ENCODE measurements around the gene PROK2. TPM values are rescaled to one million over a fixed set of nuclear protein-coding genes. Genes with fewer than 3 reads are reported as not detected.

Gene PROK2, protein sequence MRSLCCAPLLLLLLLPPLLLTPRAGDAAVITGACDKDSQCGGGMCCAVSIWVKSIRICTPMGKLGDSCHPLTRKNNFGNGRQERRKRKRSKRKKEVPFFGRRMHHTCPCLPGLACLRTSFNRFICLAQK
- 1 to 10 TPM in 1 of 4 donors, under 1 TPM in 2, not detected in 1; 0.29 to 2.0 (median 0.71) TPM for total RNA-seq

DNA sequence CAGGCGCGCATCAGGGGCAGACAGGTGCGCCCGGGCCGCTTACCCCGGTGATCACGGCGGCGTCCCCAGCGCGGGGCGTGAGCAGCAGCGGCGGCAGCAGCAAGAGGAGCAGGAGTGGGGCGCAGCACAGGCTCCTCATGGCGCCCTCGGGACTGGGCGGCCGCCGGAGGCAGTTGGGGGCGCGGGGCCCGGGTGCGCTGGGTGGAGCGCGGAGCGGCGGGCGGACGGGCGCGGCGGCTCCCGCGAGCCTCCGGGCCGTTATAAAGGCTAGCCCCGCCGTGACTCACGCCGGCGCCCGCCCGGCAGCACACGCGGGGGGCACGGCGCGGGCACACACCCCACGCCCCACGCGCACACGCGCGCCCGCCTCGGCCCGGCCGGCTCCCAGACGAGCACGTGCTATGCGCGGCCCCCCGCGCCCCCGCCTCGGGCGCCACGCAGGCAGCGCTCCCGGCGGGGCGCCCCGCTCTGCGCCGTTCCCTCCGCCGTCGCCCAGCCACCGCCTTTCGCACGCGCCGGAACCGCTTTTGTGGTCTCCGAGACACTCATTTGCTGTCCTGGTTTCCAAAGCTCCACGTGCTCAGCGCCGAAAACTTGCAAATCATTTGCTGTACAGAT lies at the start of gene PROK2:
TSS of gene PROK2 (minus strand) at position 235 of the 618 bp plus-strand sequence. CDS start at position 139, 96 bp downstream.
- 0% methylated on average over 19 of the region's 89 CpGs for WGBS
- no peak within 1 kb of the TSS for H3K27ac ChIP-seq (replicated peaks in 1 of 4)
- no peaks in the 10 kb centered on the region for H3K36me3 ChIP-seq
- DNase-seq (ENCODE audit: extremely low spot score), result peak; percentile 91
- peak within 1 kb of the TSS; percentile 44 to 58 (median 47) for H3K4me3 ChIP-seq
- intact Hi-C loops (cut with DNase I), result no loop called here
- no peaks in the 10 kb centered on the region for H3K9me3 ChIP-seq
- TF ChIP-seq POLR2A (IDR thresholded peaks at IDR 0.05; ENCODE audit: low read depth) (no peak), POLR2AphosphoS5 (IDR thresholded peaks at IDR 0.05) (no peak), EP300 (IDR thresholded peaks at IDR 0.05) (no peak)
- TF ChIP-seq, protein P1, sequence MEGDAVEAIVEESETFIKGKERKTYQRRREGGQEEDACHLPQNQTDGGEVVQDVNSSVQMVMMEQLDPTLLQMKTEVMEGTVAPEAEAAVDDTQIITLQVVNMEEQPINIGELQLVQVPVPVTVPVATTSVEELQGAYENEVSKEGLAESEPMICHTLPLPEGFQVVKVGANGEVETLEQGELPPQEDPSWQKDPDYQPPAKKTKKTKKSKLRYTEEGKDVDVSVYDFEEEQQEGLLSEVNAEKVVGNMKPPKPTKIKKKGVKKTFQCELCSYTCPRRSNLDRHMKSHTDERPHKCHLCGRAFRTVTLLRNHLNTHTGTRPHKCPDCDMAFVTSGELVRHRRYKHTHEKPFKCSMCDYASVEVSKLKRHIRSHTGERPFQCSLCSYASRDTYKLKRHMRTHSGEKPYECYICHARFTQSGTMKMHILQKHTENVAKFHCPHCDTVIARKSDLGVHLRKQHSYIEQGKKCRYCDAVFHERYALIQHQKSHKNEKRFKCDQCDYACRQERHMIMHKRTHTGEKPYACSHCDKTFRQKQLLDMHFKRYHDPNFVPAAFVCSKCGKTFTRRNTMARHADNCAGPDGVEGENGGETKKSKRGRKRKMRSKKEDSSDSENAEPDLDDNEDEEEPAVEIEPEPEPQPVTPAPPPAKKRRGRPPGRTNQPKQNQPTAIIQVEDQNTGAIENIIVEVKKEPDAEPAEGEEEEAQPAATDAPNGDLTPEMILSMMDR (IDR thresholded peaks at IDR 0.05), result no peak
- peaks cover 0 to 63% (median 50%) of the 10 kb centered on the region in 4 donors for H3K27me3 ChIP-seq
- peaks cover 8 to 23% (median 18%) of the 10 kb centered on the region in 4 donors for H3K4me1 ChIP-seq

DNA sequence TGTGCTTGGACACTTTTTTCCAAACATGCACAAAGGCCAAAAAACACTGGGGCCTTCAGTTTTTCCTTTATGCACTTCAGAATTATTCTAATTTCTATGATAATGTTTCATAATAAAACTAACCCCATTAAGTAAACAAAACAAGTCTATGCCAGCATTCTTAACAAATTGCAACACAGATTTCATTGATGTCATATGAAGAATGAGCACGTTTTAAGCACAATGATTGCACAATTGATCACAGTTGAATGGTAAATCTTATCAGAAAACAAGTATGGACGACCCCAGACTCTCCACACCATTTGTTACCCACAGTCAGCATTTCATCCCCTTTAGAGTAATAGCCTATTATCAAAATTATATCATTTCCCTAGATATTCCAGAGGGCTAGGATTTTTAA lies 46.7 kb upstream of the PROK2 start:
- DNase-seq (ENCODE audit: extremely low spot score), result no peak
- no peaks in the 10 kb centered on the region for H3K27me3 ChIP-seq
- no peak overlapping the region for H3K4me3 ChIP-seq
- no peaks in the 10 kb centered on the region for H3K4me1 ChIP-seq
- TF ChIP-seq, protein P1 (IDR thresholded peaks at IDR 0.05), result no peak
- TF ChIP-seq EP300 (IDR thresholded peaks at IDR 0.05), result no peak
- no peak for TF ChIP-seq POLR2A (IDR thresholded peaks at IDR 0.05; ENCODE audit: low read depth)
- TF ChIP-seq POLR2AphosphoS5 (IDR thresholded peaks at IDR 0.05), result no peak
- H3K9me3 ChIP-seq, result no peaks in the 10 kb centered on the region
- no peaks in the 10 kb centered on the region for H3K36me3 ChIP-seq
- intact Hi-C loops (cut with DNase I), result no loop called here
- H3K27ac ChIP-seq (replicated peaks in 1 of 4), result no peak overlapping the region
- 74% methylated on average over 2 of the region's 2 CpGs for WGBS

DNA sequence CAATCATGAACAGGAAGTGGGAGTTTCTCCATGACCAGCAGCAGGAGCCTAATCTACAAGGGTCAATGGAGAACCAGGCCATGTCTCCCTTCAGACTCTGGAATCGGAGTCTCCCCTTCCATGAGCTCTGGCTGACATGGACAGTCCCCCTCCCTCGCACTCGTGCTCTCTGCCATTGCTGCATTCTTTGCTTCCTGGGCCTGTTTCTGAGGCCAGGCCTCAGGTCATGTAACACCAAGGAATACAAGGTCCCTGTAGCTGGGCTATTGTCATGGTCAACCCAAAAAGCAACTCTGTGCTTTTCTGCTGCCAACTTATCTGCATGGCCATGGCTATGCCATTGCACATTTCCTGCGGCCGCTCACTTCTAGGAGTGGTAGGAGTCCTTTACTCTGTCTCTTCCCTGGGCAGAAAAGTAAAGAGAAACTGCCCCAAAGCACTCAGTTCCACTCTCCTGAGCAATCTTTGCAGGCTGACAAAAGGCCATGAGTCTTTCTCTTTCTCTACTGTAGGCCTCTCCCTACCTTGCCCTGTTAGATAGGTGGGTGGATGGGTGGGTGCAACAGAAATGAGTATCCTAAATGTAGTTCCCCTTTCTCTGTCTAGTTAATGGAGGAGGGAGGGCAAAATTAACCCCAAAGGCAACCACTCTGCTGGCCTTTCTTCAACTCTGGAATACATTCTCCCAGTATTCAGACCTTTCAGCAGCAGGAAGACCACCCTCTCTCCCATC lies 40.8 kb upstream of the PROK2 start:
- Histone ChIP-seq H3K27me3 (no peaks in the 10 kb centered on the region), H3K36me3 (no peaks in the 10 kb centered on the region), H3K4me1 (no peaks in the 10 kb centered on the region), H3K4me3 (no peak overlapping the region), H3K27ac (replicated peaks in 1 of 4) (no peak overlapping the region), H3K9me3 (no peaks in the 10 kb centered on the region)
- WGBS, result 81% methylated on average over 5 of the region's 5 CpGs
- peak; percentile 90 for DNase-seq (ENCODE audit: extremely low spot score)
- no peak for TF ChIP-seq EP300 (IDR thresholded peaks at IDR 0.05)
- TF ChIP-seq POLR2A (IDR thresholded peaks at IDR 0.05; ENCODE audit: low read depth), result no peak
- intact Hi-C loops (cut with DNase I), result no loop called here

DNA sequence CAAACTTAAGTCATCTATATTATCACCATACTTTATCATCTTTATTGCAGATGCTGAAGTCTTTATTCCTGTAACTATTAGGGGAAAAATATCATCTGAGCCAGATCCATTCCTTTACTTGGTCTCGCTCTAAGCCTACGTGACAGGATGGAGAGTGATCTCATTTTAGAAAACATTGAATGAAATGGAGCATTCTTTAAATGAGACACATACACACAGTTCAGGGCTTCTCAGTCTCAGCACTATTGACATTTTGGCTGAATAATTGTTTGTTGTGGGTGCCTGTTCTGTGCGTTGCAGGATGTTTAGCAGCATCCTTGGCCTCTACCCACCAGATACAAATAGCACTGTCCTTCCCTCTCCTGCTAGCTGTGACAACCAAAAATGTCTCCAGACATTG lies 36.2 kb upstream of the PROK2 start:
- DNase-seq (ENCODE audit: extremely low spot score), result peak; percentile 45
- 53% methylated on average over 3 of the region's 3 CpGs for WGBS
- no peaks in the 10 kb centered on the region for H3K4me1 ChIP-seq
- H3K4me3 ChIP-seq, result no peak overlapping the region
- intact Hi-C loops (cut with DNase I), result no loop called here
- no peaks in the 10 kb centered on the region for H3K27me3 ChIP-seq
- TF ChIP-seq, protein P1 (IDR thresholded peaks at IDR 0.05), result no peak
- TF ChIP-seq POLR2A (IDR thresholded peaks at IDR 0.05; ENCODE audit: low read depth) (no peak), EP300 (IDR thresholded peaks at IDR 0.05) (no peak), POLR2AphosphoS5 (IDR thresholded peaks at IDR 0.05) (no peak)
- no peaks in the 10 kb centered on the region for H3K36me3 ChIP-seq
- H3K27ac ChIP-seq (replicated peaks in 1 of 4), result no peak overlapping the region
- no peaks in the 10 kb centered on the region for H3K9me3 ChIP-seq

DNA sequence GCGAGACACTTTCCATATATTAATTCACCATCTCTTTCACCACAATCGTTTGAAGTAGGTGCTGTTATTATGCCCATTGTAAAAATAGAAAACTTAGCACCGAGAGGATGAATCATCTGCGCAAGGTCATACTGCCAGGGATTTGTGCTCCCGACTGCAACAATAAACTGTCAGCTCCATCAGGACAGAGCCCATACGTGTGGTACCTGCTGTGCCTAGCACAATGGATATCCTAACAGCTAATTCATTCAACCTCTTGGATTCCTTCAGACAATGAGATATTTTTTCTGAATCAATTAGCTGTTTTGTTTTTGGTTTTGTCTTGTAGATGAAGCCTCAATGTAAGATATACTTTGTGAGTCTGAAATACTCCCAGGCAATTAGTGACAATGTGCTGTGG lies 32.3 kb upstream of the PROK2 start:
- Histone ChIP-seq H3K4me3 (no peak overlapping the region), H3K27me3 (no peaks in the 10 kb centered on the region), H3K36me3 (no peaks in the 10 kb centered on the region), H3K27ac (replicated peaks in 1 of 4) (no peak overlapping the region), H3K4me1 (peaks cover 0 to 4% (median 3%) of the 10 kb centered on the region in 4 donors), H3K9me3 (no peaks in the 10 kb centered on the region)
- peak; percentile 34 for DNase-seq (ENCODE audit: extremely low spot score)
- 71% methylated on average over 6 of the region's 6 CpGs for WGBS
- intact Hi-C loops (cut with DNase I), result no loop called here
- no peak for TF ChIP-seq POLR2A (IDR thresholded peaks at IDR 0.05; ENCODE audit: low read depth)
- TF ChIP-seq POLR2AphosphoS5 (IDR thresholded peaks at IDR 0.05), result no peak
- TF ChIP-seq, protein P1 (IDR thresholded peaks at IDR 0.05), result no peak
- TF ChIP-seq EP300 (IDR thresholded peaks at IDR 0.05), result no peak
